Panc1 (cell line): ENCODE results near the gene MTA1. TPM values are rescaled to one million over a fixed set of nuclear protein-coding genes. Genes with fewer than 3 reads are reported as not detected.

Experiments
- ATAC-seq: fragments of 200-7000 bp; cut with Tn5 transposase; 2 replicates; pipeline ENCODE4 v1.9.1; 2020; ENCODE audit warnings: mild to moderate bottlenecking, moderate library complexity
- BruUV-seq: library from RNA; stranded (reverse); fragments of 400-500 nt; replicated peaks from 2 replicates; lab custom pipeline; 2021; lab: Mats Ljungman, UMichigan
- CTCF ChIA-PET: fragments of 300-600 bp; sonication (Branson Sonifier 250); formaldehyde crosslinking; loops from one replicate; lab custom pipeline; 2022; ENCODE audit warnings: antibody characterized with exemption; lab: Charles Lee
- POLR2A ChIA-PET: fragments of 300-600 bp; sonication (Branson Sonifier 250); formaldehyde crosslinking; loops from one replicate; lab custom pipeline; 2022; ENCODE audit warnings: antibody characterized with exemption; lab: Charles Lee
- DNase-seq: peaks from one replicate; pipeline ENCODE4 v3.0.0-alpha.2; 2010; ENCODE audit warnings: low read depth, low spot score
- H3K27ac ChIP-seq: 2 replicates; pipeline ENCODE4 v1.5.1; 2011; ENCODE audit warnings: mild to moderate bottlenecking, low read length, inconsistent platforms
- H3K27me3 ChIP-seq: fragments of 200-500 bp; sonication (Bioruptor generic); 2 replicates; pipeline ENCODE4 v1.6.0; 2014; ENCODE audit warnings: low read length, inconsistent platforms; ENCODE audit not compliant: control insufficient read depth, insufficient read depth
- H3K36me3 ChIP-seq: fragments of 200-500 bp; sonication (Bioruptor generic); 2 replicates; pipeline ENCODE4 v1.5.1; 2014; ENCODE audit warnings: inconsistent platforms, mild to moderate bottlenecking, low read length, moderate library complexity; ENCODE audit not compliant: control insufficient read depth, insufficient read depth
- H3K4me1 ChIP-seq: 2 replicates; pipeline ENCODE4 v1.5.1; 2011; ENCODE audit warnings: inconsistent platforms, mild to moderate bottlenecking, low read length, moderate library complexity; ENCODE audit not compliant: control insufficient read depth, insufficient read depth
- H3K4me3 ChIP-seq, 2 experiments: 2 replicates each; pipeline ENCODE4 v1.5.1; 2011 to 2012; ENCODE audit warnings: low read depth in 2 of 2, low read length in 2 of 2, mild to moderate bottlenecking in 2 of 2, inconsistent platforms in 1 of 2, moderate library complexity in 1 of 2
- H3K9me3 ChIP-seq: fragments of 200-500 bp; sonication (Bioruptor generic); 2 replicates; pipeline ENCODE4 v1.5.1; 2014; ENCODE audit warnings: low read depth, mild to moderate bottlenecking, inconsistent platforms, low read length, moderate library complexity; ENCODE audit not compliant: control insufficient read depth, insufficient read depth
- CTCF ChIP-seq: fragments of 450-650 bp; IDR thresholded peaks from 2 replicates; pipeline ENCODE4 v1.5.1; 2017; ENCODE audit warnings: mild to moderate bottlenecking
- POLR2AphosphoS5 ChIP-seq: IDR thresholded peaks from 2 replicates; pipeline ENCODE4 v1.6.1; 2012; ENCODE audit warnings: mild to moderate bottlenecking, low read depth, low read length, moderate library complexity
- REST ChIP-seq, 2 experiments: IDR thresholded peaks; 2 replicates each; pipeline ENCODE4 v1.6.1; 2011 to 2012; ENCODE audit warnings: low read depth in 2 of 2, control low read depth in 1 of 2, low read length in 1 of 2, mild to moderate bottlenecking in 1 of 2, moderate library complexity in 1 of 2; ENCODE audit not compliant: insufficient read depth in 1 of 2
- SIN3A ChIP-seq: IDR thresholded peaks from 2 replicates; pipeline ENCODE4 v1.6.1; 2012; ENCODE audit warnings: low read depth, mild to moderate bottlenecking, low read length, moderate library complexity, borderline replicate concordance; ENCODE audit not compliant: insufficient read depth
- TCF7L2 ChIP-seq: IDR thresholded peaks from 2 replicates; pipeline ENCODE4 v1.6.1; 2011; ENCODE audit warnings: mild to moderate bottlenecking, low read depth, low read length, inconsistent platforms
- in situ Hi-C: cut with HindIII; loops from 2 replicates; pipeline ENCODE4 v1.10.0; 2016; ENCODE audit warnings: low sequenced_read_pairs, low pct_unique_long_range_greater_than_20kb
- intact Hi-C: fragments of 100-400 bp; cut with micrococcal nuclease; formaldehyde crosslinking; loops from one replicate; pipeline ENCODE4 v1.10.0; 2022; ENCODE audit not compliant: unreplicated experiment
- total RNA-seq: library from RNA; stranded (reverse); gene quantifications from one replicate; pipeline ENCODE4 v1.2.1, GENCODE V29; 2021; ENCODE audit not compliant: unreplicated experiment

MTA1 gene
- total RNA-seq, 1 experiment from 2014 or later = 105 TPM

GRCh38 chr14:105412771-105413543 lies 6.7 kb upstream of the MTA1 start:
- ChIA-PET POLR2A (no interaction called here), CTCF (interaction anchor here (0.6 kb wide), 1 partner anchor 211 kb away, joined by 8 read pairs; no protein-coding TSS in a partner anchor)
- H3K36me3 ChIP-seq = no peaks in the 10 kb centered on the region
- no peaks in the 10 kb centered on the region for H3K9me3 ChIP-seq
- intact Hi-C loops = no loop called here
- no peak for ATAC-seq
- no peak for DNase-seq
- TF ChIP-seq REST (IDR thresholded peaks at IDR 0.05; ENCODE audit: insufficient read depth in 1 of 2, low read depth in 2 of 2, low read length in 1 of 2) (no peak), POLR2AphosphoS5 (no peak), SIN3A (no peak), TCF7L2 (no peak), CTCF (no peak)
- no peak overlapping the region for H3K4me3 ChIP-seq
- no peaks in the 10 kb centered on the region for H3K4me1 ChIP-seq
- no peak overlapping the region for H3K27ac ChIP-seq
- H3K27me3 ChIP-seq = no peaks in the 10 kb centered on the region
- in situ Hi-C loops = no loop called here
- BruUV-seq = no TSS peak

GRCh38 chr14:105413544-105413886 lies 6.1 kb upstream of the MTA1 start:
- ChIA-PET CTCF (no interaction called here), POLR2A (no interaction called here)
- intact Hi-C loops (no loop called here), in situ Hi-C loops (no loop called here)
- DNase-seq = no peak
- Histone ChIP-seq H3K9me3 (no peaks in the 10 kb centered on the region), H3K36me3 (no peaks in the 10 kb centered on the region), H3K4me1 (no peaks in the 10 kb centered on the region), H3K27me3 (no peaks in the 10 kb centered on the region), H3K27ac (no peak overlapping the region), H3K4me3 (no peak overlapping the region)
- TF ChIP-seq CTCF = no peak
- TF ChIP-seq SIN3A = no peak
- no peak for TF ChIP-seq TCF7L2
- no peak for TF ChIP-seq REST (IDR thresholded peaks at IDR 0.05; ENCODE audit: insufficient read depth in 1 of 2, low read depth in 2 of 2, low read length in 1 of 2)
- no peak for TF ChIP-seq POLR2AphosphoS5
- no peak for ATAC-seq
- BruUV-seq = no TSS peak
